ENCODE results near the gene SLC47A1.

DNA sequence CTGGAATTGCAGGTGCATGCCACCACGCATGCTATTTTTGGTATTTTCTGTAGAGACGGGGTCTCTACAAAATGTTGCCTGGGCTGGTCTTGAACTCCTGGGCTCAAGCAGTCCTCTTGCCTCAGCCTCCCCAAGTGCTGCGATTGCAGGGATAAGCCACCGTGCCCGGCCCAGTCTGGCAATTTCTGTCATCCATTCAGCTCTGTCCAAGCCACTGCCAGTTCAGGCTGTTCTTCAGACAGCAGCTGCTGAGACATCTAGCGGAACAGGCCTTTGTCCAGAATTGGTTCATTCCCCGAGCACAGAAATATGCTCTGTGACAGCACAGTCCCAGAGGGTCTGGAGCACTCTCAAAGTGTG lies 5.4 kb downstream of the SLC47A1 start:
- TF ChIP-seq CTCF (IDR thresholded peaks at IDR 0.05) (no peak), REST (IDR thresholded peaks at IDR 0.05; ENCODE audit: insufficient read depth in 1 of 2, low read depth in 2 of 2, low read length in 1 of 2) (no peak), POLR2AphosphoS5 (IDR thresholded peaks at IDR 0.05; ENCODE audit: low read depth, low read length) (no peak), SIN3A (IDR thresholded peaks at IDR 0.05; ENCODE audit: borderline replicate concordance, insufficient read depth, low read depth, low read length) (no peak), TCF7L2 (IDR thresholded peaks at IDR 0.05; ENCODE audit: low read depth, low read length) (no peak)
